Measurements from ENCODE around the gene STXBP6.

Gene STXBP6

DNA sequence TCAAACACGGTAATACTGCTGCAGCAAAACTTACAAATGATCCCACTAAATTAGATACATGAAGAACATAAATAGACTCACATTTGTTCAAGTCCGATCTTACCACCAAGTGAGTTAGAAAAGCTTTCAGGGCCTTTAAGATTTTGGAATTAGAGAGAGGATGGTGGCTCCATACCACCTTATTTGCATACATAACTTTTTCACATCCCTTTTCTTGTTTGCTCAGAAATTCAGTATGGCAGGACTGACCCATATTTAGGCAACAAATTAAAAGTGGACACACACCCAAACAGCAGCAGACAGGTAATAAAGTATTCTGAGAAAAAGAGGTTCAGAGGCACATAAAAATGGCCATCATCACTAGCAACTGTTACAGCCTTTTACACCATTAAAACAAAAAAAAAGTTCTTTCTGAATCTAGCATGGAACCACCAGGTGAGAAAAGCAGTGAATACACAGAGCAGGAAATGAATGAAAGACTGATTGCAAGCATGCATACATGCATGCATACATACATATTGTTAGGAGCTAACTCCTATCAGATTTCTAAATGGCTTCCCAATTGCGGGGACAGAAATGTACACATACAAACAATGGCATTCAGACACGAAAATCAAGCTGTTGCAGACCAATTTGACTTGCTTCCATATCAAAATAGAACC, 23.3 kb downstream of the STXBP6 start:
- no peak for TF ChIP-seq CTCF (IDR thresholded peaks at IDR 0.05; ENCODE audit: control insufficient read depth, insufficient read depth, low read depth, low read length, missing control alignments)
- H3K4me3 ChIP-seq (ENCODE audit: control insufficient read depth, low read depth, low read length) = no peak overlapping the region
- no peak for DNase-seq (ENCODE audit: low read depth)

GRCh38 chr14:25019892-25020291, 30.1 kb downstream of the STXBP6 start:
- H3K4me3 ChIP-seq (ENCODE audit: control insufficient read depth, low read depth, low read length) = no peak overlapping the region
- DNase-seq (ENCODE audit: low read depth) = no peak
- no peak for TF ChIP-seq CTCF (IDR thresholded peaks at IDR 0.05; ENCODE audit: control insufficient read depth, insufficient read depth, low read depth, low read length, missing control alignments)

DNA sequence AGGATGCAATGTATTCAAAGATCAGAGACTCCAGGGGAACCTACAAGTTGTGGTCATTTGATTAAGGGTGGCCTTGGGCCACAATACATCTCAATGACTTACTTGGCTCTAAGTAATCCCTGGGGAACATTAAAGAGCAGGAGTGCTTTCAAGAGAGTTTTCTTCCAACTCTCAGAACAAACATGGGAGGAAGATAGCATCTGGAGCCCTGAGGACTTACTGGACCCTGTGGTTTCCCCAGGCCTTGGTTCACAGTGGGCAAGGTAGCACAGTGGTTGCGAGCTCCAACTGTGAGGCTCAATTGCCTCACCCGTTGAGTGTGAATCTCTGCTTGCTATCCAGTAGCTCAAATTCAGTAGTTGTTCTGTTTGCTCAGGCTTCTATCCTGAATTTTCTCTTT, 32.4 kb downstream of the STXBP6 start:
- TF ChIP-seq CTCF (IDR thresholded peaks at IDR 0.05; ENCODE audit: control insufficient read depth, insufficient read depth, low read depth, low read length, missing control alignments) = no peak
- DNase-seq (ENCODE audit: low read depth) = no peak

GRCh38 chr14:25015761-25016160, 34.2 kb downstream of the STXBP6 start:
- no peak for TF ChIP-seq CTCF (IDR thresholded peaks at IDR 0.05; ENCODE audit: control insufficient read depth, insufficient read depth, low read depth, low read length, missing control alignments)
- H3K4me3 ChIP-seq (ENCODE audit: control insufficient read depth, low read depth, low read length) = no peak overlapping the region
- no peak for DNase-seq (ENCODE audit: low read depth)

More for the DNA sequence above, 32.4 kb downstream of the STXBP6 start:
- no peak overlapping the region for H3K4me3 ChIP-seq (ENCODE audit: control insufficient read depth, low read depth, low read length)

GRCh38 chr14:25014440-25014839, 35.5 kb downstream of the STXBP6 start:
- H3K4me3 ChIP-seq (ENCODE audit: control insufficient read depth, low read depth, low read length) = no peak overlapping the region
- TF ChIP-seq CTCF (IDR thresholded peaks at IDR 0.05; ENCODE audit: control insufficient read depth, insufficient read depth, low read depth, low read length, missing control alignments) = no peak
- DNase-seq (ENCODE audit: low read depth) = no peak

DNA sequence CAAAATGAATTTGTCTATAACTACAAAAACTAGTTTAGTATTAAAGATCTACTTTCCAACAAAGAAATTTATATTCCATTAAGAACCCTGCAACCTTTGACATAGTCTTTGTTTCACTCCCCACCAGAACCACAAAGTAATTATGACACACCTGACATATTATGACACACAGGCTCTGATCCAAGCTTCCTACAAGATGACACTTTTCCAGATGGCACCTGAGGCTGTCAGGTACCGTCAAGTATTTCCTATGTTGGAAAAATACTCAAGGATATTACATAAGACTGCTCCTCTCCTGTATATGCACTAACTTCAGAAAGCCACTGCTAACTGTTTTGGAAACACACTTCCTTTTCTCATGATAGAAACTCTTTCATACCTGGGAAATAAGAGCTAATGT, 38.9 kb downstream of the STXBP6 start:
- DNase-seq (ENCODE audit: low read depth) = no peak
- no peak for TF ChIP-seq CTCF (IDR thresholded peaks at IDR 0.05; ENCODE audit: control insufficient read depth, insufficient read depth, low read depth, low read length, missing control alignments)
- H3K4me3 ChIP-seq (ENCODE audit: control insufficient read depth, low read depth, low read length) = no peak overlapping the region
